GM21825 (cell line): ENCODE results near the gene NPEPL1.
"Not testable (repeated sequence)": the region's sequence is repeated elsewhere in the genome, so short reads cannot be mapped to it uniquely, and the experiment has no call there.

ENCODE experiments used
- ATAC-seq: cut with Tn5 transposase; IDR thresholded peaks from one replicate; pipeline ENCODE4 v1.9.1; 2021; ENCODE audit warnings: mild to moderate bottlenecking, moderate library complexity; ENCODE audit not compliant: unreplicated experiment

Gene NPEPL1, protein sequence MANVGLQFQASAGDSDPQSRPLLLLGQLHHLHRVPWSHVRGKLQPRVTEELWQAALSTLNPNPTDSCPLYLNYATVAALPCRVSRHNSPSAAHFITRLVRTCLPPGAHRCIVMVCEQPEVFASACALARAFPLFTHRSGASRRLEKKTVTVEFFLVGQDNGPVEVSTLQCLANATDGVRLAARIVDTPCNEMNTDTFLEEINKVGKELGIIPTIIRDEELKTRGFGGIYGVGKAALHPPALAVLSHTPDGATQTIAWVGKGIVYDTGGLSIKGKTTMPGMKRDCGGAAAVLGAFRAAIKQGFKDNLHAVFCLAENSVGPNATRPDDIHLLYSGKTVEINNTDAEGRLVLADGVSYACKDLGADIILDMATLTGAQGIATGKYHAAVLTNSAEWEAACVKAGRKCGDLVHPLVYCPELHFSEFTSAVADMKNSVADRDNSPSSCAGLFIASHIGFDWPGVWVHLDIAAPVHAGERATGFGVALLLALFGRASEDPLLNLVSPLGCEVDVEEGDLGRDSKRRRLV

DNA sequence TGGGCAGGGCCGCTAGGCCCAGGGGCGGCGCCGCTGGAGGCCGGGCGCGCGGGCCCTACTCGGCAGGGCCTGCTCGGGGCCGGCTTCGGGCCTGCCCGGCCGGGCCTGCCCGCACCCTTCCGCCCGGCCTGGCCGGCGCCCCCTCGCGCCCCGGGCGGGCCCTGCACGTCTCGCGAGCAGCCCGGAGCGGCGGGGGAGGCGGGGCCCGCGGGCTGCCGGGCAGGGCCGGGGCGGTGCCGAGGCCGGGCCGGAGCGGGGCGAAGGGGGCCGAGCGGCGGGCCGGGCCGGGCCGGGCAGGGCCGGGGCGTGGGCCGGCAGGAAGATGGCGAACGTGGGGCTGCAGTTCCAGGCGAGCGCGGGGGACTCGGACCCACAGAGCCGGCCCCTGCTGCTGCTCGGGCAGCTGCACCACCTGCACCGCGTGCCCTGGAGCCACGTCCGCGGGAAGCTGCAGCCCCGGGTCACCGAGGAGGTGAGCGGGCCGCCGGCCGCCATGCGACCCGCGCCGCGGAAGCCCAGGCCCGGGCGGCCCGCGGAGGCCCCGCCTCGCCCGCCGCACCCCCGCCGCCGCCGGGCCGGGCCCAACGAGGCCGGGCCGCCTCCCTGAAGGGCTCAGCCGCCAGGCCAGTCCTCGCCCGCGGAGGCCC, at the start of gene NPEPL1:
NPEPL1 (plus strand) TSS at position 222 of the 647 bp plus-strand sequence; CDS start at position 323, 101 bp downstream.
- ATAC-seq, result peak; percentile 93

DNA sequence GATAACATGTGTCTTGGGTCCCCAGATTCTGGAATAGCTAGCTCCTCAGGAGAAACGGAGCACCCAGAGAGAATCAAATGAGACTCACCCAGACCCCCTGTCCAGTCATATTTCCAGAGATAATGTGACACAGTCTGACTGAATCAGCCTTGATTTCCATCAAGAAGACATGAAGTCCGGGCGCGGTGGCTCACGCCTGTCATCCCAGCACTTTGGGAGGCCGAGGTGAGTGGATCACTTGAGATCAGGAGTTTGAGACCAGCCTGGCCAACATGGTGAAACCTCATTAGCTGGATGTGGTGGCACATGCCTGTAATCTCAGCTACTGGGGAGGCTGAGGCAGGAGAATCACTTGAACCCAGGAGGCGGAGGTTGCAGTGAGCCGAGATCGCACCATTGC, 49.7 kb upstream of the NPEPL1 start:
- not testable (repeated sequence) for ATAC-seq

DNA sequence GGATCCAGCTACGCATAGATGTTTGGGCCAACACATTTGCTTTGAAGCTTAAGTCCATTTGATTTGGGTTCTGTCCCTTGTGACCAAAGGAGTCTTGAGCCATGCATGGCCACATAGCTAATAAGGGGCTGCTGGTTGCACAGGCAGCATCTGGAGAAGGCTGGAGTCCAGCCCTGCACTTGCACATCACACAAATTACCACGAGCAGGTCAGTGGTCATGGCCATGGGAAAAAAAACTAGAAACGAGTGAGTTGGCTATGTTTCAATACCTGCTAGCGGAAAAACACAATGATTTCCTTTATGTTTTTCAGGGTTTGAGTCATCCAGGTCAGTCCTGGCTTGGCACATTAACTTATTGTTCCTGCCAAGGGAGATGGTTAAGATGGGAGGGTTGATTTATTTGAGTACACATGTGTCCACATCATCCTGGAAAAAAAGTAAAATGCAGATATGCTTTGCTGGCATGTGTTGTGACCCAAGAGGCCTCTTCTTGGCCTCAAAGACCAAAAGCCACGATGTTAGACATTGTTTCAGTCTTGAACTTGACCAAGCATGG, 47.1 kb upstream of the NPEPL1 start:
- no peak for ATAC-seq

DNA sequence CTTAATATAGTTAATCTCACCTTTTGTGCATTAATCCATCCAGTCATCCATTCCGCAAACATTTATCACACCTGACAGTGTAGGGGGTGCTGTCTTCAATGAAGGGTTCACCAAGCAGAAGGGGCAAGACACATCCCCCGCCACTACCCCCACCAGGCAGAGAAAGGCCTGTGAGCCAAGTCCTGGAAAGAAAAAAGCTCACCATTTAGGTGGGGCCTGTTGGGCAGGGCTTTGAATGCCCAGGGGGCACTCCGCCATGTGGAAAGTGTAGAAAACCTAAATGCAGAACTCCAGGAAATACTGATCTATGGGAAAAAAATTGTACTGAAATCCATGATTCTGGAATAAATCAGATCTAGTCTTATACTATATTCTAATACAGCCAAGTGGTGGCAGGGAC, 46.3 kb upstream of the NPEPL1 start:
- no peak for ATAC-seq

DNA sequence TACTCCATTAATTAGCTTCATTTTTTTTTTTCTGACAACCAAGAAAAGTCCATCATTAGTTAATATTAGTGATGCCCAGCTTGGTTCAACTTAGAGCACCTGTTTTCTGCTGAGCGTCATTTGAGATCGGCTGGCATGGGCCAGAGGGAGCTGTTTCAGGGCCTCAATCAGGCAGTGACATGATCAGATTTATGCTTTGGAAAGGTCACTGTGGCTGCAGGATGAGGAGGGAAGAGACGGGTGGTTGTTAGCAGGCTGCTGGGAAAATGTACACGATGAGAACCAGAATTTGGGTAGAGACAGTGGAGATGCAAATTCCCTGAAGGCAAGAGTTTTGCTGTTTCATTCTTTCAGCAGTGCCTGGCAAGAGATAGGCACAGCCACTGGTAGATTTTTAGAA, 45.9 kb upstream of the NPEPL1 start:
- ATAC-seq, result no peak

DNA sequence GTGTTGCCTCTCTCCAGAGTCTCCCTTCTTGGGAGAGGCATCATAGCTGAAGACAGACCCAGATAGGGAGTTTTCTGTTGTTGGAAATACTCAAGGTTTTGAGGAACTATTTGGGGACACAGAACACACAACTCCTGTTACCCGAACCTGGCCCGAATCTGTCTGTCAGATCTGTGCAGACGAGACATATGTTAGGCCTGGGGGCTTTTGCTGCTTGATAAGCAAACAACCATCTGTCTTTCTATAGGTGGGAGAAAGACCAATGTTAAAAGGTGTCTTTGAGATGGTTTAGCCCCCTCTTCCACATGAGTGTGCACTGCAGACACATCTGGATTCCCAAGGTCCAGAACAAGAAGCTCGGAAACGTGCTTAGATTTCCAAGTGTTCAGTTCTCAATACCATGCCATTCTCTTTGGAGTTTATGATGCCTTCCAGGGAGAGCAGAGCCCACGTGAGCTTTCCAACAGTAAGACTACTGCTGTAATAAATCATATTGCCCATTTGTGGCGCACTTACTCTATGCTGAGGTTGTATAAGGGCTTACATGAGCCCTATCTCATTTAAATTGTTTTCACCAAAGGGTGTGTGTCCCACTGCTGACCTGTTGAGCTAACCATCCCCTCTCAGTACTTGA, 45.3 kb upstream of the NPEPL1 start:
- ATAC-seq, result no peak

DNA sequence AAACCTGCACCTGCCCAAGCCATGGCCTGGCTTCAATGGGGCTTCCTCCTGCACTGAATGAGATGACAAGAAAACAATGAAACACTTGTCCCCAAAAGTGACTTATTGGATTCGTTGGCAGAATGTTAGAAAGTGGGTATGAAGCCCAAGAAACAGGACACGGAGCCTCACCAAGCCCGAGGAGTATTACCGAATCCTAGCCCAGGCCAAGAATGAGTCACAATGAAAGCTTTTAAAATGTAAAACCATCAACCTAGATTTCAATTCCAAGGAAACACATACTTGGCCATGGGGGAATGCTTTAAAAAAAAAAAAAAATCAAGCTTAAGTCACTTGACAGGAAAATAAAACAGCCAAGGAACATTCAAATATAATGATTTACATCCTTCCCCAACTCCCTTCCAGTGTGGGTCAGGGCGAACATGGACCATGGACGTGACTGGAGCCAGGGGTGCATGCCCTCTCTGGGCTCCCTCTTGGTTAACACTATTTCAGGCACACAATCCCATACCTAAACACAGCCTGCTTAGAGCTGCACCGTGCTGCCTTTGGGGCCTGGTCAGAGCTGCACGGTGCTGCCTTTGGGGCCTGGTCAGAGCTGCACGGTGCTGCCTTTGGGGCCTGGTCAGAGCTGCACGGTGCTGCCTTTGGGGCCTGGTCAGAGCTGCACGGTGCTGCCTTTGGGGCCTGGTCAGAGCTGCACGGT, 44.7 kb upstream of the NPEPL1 start:
- no peak for ATAC-seq

DNA sequence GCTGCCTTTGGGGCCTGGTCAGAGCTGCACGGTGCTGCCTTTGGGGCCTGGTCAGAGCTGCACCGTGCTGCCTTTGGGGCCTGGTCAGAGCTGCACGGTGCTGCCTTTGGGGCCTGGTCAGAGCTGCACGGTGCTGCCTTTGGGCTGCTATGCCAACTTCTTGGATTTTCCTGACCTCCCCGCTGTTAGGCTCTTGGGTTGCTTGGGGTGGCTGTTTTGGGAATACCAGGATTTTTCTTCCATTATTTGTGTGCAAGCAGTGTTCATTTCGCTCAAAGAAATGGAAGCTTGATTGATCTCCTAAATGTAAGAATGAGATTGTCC, 44.1 kb upstream of the NPEPL1 start:
- ATAC-seq, result not testable (repeated sequence)

DNA sequence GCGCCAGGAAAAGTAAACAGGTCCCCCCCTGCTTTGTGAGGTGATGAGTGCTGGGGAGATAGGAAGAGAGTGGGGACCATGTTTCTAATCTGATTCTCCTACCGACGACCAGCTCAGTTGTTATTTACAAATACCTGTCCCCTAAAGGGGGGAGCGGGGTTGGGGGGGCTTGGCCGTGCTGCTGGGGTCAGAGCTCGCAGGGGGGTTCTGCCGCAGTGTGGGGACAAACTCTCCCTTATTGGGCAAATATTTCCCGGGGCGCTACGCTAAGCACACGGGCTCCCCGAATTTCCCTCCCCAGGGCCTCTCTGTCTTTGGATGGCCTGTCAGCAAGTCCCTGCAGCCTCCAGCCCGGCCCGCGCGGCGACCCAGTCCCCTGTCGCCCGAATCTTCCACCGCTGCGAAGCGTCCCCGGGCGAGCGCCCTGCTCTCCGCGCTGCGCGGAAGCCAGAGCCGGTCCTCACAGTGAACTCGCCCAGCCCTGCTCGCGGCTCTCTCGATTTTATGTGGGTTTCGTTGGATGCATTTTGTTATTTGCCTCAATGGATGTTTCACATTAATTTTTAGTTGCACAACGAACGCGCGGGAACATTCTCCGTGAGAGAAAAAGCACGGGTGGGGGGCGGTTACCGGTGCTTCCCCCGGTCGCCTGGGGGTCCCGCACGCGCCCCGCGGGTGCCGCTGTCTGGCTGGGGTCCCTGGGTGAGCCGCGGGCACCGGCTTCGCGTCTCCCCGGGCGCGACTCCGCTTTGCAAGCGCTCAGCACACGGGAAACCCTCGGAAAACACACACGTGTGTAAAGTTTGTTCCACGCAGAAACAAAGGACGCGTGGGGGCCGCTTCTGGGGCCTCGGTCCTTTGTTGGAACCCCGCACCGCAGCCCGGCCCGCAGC, 43.1 kb upstream of the NPEPL1 start:
- no peak for ATAC-seq

DNA sequence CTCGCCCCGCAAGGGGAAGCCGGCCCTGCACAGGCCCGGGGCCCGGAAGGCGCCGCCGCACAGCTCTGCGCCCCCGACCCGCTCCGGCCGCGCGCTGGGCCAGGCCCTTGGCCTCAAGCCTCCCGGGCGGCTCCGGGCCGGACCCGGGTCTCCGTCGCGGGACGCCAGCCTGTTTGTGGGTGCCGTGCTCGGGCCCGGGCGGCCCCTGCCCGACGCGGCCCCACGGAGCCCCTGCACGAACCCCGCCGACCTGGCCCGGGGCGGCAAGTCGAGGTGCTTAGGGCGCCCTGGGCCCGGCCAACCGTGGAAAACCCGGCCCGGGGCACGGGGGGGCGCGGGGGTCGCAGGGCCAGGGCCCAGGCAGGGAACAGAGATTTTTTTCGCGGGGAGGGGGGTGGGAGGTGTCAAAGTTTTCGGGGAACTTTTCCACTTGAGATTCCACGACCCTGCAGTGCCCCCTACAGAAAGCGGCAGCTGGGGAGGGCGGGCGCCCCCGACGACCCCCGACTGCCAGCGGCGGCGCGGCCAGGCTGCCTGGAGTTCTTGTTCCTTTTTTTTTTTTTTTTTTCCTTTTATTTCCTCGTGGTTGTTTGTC, 42.3 kb upstream of the NPEPL1 start:
- ATAC-seq, result no peak

DNA sequence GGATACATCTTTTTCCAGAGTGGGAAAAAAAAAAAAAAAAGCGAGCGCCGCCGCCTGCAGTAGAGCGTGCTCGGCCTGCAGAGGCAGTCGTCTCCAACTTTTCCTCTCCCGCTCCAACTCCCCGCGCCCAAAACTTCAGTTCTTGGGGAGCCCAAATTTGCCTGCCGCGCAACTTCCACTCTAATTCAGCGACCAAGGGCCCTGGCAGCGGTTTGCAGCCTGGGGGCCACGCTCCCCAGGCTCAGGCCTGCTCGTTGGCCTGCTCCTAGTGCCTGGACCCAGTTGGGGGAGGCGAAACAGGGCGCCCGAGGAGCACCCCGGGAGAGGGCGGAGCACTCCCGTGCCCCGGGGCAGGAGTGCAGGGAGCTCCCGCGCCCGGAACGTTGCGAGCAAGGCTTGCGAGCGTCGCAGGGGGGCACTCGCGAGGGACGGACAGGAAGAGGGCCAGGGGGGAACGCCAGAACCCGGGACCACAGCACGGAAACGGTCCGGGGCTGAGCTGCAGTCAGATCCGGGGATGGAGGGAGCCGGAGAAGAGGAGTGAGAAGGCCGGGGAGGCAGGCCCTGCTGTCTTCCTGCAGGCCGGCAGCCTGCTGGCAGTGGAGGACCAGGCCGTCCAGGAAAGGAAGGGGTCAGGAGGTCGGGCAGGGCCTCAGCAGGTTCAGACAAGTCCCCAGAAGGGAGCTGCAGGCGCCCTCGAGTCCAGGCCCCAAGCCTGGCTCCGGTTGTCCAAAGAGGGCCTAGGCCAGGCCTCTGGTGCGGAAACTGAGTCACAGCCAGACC, 41.6 kb upstream of the NPEPL1 start, which contains the start of gene STX16:
STX16 (plus strand) TSS at position 508 of the 783 bp plus-strand sequence. CDS start 724 bp downstream, outside the sequence.
- peak; percentile 59 for ATAC-seq

DNA sequence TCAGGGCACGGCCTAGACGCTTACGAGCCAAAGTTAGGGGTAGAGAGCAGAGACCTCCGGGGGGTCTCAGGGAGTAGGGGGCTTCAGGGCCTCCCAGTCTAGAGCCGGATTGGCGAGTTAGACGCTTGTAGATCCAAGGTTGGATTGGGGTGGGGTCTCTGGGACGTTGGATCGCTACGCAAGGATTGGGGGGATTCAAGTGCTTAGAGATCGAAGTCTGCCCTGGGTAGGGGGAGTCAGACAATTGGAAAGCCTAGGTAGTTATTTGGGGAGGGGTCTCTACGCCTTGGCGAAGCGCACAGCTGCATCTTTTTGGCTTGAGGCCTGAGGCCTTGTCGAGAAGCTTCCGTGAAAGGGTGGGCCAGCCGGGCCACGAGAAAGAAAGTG, 41.0 kb upstream of the NPEPL1 start:
- ATAC-seq, result no peak

DNA sequence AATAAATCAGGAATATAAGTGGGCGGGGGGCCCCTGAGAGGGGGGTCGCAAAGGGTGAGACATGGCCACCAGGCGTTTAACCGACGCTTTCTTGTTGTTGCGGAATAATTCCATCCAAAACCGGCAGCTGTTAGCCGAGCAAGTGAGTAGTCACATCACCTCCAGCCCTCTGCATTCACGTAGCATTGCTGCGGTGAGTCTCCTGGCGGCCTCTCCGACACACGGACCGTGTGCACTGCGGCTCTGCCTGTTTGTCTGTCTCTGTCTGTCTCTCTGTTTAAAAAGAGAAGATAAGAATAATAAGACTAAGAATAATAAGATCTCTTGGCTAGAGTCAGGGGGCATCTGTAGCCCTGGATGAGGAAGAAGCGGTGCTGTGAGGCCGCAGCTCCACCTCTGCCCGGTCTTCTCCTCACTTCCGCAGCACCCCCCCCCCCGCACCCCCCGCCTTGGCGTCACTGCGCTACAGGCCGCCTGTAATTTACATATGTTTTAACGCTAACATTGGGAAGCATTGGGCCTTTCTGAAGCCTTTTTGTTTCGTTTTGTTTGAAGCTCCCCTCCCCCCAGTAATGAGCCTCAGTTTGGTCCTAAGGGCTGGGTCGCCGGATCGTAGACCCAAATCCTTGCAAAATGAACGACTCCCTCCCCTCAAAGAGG, 40.5 kb upstream of the NPEPL1 start:
- peak; percentile 48 for ATAC-seq

DNA sequence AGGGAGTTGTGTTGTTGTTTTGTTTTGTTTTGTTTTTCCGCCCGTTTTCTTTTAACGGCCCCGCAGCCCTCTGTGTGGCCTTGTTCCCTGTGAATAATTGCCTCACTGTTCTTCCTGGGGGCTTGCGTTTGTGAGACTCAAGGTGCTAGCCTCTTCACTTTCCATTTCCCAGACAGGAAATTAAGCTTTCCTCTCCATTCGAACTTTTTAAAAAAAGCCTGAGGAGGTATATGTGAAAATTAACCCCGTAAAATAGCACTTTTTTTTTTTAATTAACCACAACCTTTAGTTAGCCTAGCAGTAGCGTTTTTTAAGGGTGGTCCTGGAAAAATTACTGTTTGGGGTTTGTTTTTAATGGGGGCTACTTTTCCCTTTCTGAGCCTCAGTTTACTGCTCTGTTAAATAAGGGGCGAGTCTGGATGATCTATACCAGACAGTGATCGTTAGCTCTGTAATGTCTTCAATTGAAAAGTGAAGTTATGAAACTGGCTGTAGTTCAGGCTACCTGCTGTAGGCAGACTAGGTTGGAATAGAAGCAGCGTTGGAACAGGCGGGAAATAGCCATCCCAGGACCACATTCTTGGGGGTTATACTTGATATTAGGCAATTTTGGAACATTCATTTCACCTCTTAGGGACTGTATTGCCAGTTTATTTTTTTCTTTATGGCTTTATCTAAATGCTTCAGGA, 39.9 kb upstream of the NPEPL1 start:
- ATAC-seq, result peak; percentile 3

DNA sequence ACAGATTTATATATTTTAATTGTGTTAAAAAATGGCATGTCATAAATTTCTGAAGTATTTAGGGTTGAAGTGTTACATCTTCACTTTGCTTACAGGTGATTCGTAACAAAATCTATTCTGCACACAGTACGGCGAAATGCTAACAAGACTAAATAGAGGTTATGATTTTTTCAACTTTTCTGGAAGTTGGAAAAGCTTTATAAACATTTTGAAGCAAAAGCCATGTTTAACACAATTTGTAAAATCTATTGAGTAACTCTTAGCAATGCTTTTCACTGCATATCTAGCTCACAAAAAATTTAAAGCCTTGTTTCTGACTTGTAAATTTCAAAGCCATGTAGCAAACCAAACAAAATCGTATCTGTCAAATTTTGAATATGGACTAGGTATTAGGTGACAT, 38.3 kb upstream of the NPEPL1 start:
- ATAC-seq, result no peak

DNA sequence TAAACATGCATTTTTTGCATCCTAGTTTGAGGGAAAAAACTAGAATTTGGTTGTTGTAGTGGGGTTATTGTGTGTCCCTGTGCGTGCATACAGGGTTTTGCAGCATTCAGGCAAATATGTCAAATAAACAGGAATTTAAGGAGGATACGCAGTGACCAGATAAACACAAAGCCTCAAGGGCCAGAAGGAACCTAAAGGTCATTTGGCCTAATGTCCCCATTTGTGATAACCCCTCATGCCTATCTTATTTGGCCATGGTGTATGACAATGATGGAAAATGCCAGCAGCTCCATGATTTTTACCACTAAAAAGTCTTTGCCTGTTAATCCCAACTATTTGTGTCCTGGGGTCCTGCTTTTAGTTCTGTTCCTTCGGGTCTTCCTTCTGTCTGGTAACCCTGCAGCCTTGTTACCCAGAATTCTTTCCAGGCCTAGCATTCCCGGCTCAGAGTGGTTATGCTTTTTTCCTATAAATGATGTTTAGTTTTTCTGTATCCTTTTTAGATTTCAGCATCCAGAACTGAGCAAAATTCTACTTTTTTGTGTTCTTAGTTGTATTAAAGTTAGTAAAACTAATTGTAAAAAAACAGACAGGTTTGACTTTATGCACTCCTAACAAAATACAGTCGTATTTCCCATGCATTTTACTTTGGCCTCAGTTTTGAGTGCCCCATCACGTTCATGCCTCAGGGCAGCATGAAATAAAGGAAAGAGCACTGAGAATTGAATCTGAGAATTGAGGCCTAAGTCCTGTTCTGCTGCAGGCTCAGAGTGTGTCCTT, 37.1 kb upstream of the NPEPL1 start:
- no peak for ATAC-seq

DNA sequence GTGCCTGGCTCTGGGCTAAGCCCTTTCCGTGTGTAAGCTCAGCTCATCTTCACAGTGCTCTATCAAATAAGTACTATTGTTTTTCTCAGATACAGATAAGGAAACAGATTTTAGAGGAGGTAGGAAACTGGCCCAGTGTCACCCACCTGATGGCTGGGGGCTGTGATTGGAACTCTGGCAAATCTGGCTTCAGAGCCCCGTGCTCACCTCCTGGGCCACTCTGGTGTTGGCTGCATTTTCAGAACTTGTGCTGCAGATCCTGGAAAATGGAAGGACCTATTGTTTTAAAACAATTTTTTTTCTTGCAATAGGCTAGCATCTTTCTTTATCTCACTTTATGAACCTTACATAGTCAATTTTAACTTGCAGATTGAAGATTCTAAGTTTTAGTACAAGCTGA, 35.8 kb upstream of the NPEPL1 start:
- no peak for ATAC-seq
